HepG2 (cell line): ENCODE data around the gene FAM110A. TPM values are rescaled to one million over a fixed set of nuclear protein-coding genes. Genes with fewer than 3 reads are reported as not detected.

Source experiments
- EHMT2 ChIP-seq: fragments of 200-600 bp; sonication (generic); IDR thresholded peaks from 2 replicates; pipeline ENCODE4 v1.7.0; 2017; ENCODE audit warnings: antibody characterized with exemption, low read depth, low read length, borderline replicate concordance
- KAT2B ChIP-seq: fragments of 150-350 bp; IDR thresholded peaks from 2 replicates; pipeline ENCODE4 v1.6.1; 2014; ENCODE audit warnings: low read depth, low read length, borderline replicate concordance
- NFAT5 ChIP-seq: sonication (generic); formaldehyde crosslinking; IDR thresholded peaks from 2 replicates; pipeline ENCODE4 v1.4.0; 2020; ENCODE audit warnings: missing genetic modification reagents
- NR1H2 ChIP-seq: sonication (generic); formaldehyde crosslinking; IDR thresholded peaks from 2 replicates; pipeline ENCODE4 v1.8.1; 2022; ENCODE audit warnings: low read depth, missing genetic modification reagents, borderline replicate concordance
- PAWR ChIP-seq: sonication (generic); formaldehyde crosslinking; IDR thresholded peaks from 2 replicates; pipeline ENCODE4 v1.4.0; 2020; ENCODE audit warnings: missing genetic modification reagents, mild to moderate bottlenecking, borderline replicate concordance
- PPARG ChIP-seq: conservative IDR thresholded peaks from 2 replicates; pipeline ENCODE4 v1.6.1; 2016; ENCODE audit warnings: missing biosample characterization, missing genetic modification reagents
- SUZ12 ChIP-seq: fragments of 150-350 bp; IDR thresholded peaks from 2 replicates; pipeline ENCODE4 v1.6.1; 2014; ENCODE audit warnings: low read depth, low read length
- TSC22D2 ChIP-seq: sonication (generic); formaldehyde crosslinking; IDR thresholded peaks from 2 replicates; pipeline ENCODE4 v1.5.1; 2020; ENCODE audit warnings: missing genetic modification reagents, mild to moderate bottlenecking, borderline replicate concordance
- ZBTB25 ChIP-seq: IDR thresholded peaks from 2 replicates; pipeline ENCODE4 v1.6.1; 2018; ENCODE audit warnings: missing genetic modification reagents
- ZFP82 ChIP-seq: sonication (generic); formaldehyde crosslinking; IDR thresholded peaks from 2 replicates; pipeline ENCODE4 v1.5.1; 2020; ENCODE audit warnings: mild to moderate bottlenecking, missing genetic modification reagents, borderline replicate concordance
- ZMYM4 ChIP-seq: sonication (generic); formaldehyde crosslinking; IDR thresholded peaks from 2 replicates; pipeline ENCODE4 v1.8.1; 2023; ENCODE audit warnings: mild to moderate bottlenecking, missing genetic modification reagents
- ZNF17 ChIP-seq: sonication (generic); formaldehyde crosslinking; IDR thresholded peaks from 2 replicates; pipeline ENCODE4 v1.5.0; 2020; ENCODE audit warnings: mild to moderate bottlenecking, missing genetic modification reagents
- ZNF343 ChIP-seq: sonication (generic); formaldehyde crosslinking; IDR thresholded peaks from 2 replicates; pipeline ENCODE4 v1.4.0; 2020; ENCODE audit warnings: mild to moderate bottlenecking, missing genetic modification reagents
- ZNF503 ChIP-seq: sonication (generic); formaldehyde crosslinking; IDR thresholded peaks from 2 replicates; pipeline ENCODE4 v1.4.0; 2020; ENCODE audit warnings: missing genetic modification reagents
- ZNF703 ChIP-seq: sonication (generic); formaldehyde crosslinking; IDR thresholded peaks from 2 replicates; pipeline ENCODE4 v1.5.1; 2020; ENCODE audit warnings: missing genetic modification reagents, mild to moderate bottlenecking, moderate library complexity, borderline replicate concordance
- polyA plus RNA-seq, 8 experiments: library from polyadenylated mRNA; depleted of rRNA in 3 of 8; stranded (reverse) in 7 of 8; unstranded in 1 of 8; fragments of >200 nt; fragmentation: Illumina TruSeq in 4 of 8; extraction: Trizol in 4 of 8; gene quantifications; 2 replicates each; pipeline versions ENCODE4 v1.2.1 to v1.2.3, GENCODE V29; 2011 to 2016; ENCODE audit warnings: low read depth in 4 of 8, missing spikeins in 1 of 8, mixed read lengths in 1 of 8; ENCODE audit not compliant: insufficient read depth in 1 of 8
- total RNA-seq, 5 experiments: library from RNA; depleted of rRNA; stranded (reverse); fragments of >200 nt; fragmentation: Illumina TruSeq; extraction: Trizol; gene quantifications; 2 replicates each; pipeline ENCODE4 v1.2.3, GENCODE V29; 2016; ENCODE audit warnings: low read depth in 1 of 5
- TF ChIP-seq, protein P1 (sequence below), 2 experiments: sonication (generic) in 1 of 2; formaldehyde crosslinking in 1 of 2; IDR thresholded peaks; 2 replicates each; pipeline versions ENCODE4 v1.5.1 to v1.6.1; 2011 to 2020; ENCODE audit warnings: borderline replicate concordance in 1 of 2, low read depth in 1 of 2, low read length in 1 of 2, mild to moderate bottlenecking in 1 of 2, missing genetic modification reagents in 1 of 2, moderate library complexity in 1 of 2
- TF ChIP-seq, protein P2 (sequence below): sonication (generic); formaldehyde crosslinking; IDR thresholded peaks from 2 replicates; pipeline ENCODE4 v1.5.0; 2020; ENCODE audit warnings: missing genetic modification reagents, mild to moderate bottlenecking, borderline replicate concordance

Gene FAM110A
- total and polyA plus RNA-seq, 2 of the 13 experiments (the other 11 are each of a cell fraction or from before 2014, with no cell fraction given), result 1.9 TPM

GRCh38 chr20:833450-834150 lies at the start of gene FAM110A (continued):
- peak; percentile 95; the same call in 1 of the 2 replicates for TF ChIP-seq ZNF343 (CRISPR knock-in tag)
- TF ChIP-seq ZNF703, result no peak; the same call in 1 of the 2 replicates
- TF ChIP-seq EHMT2, result no peak
- peak; percentile 83; the same call in 1 of the 2 replicates for TF ChIP-seq ZMYM4 (CRISPR knock-in tag)
- peak; percentile 85; the same call in 1 of the 2 replicates for TF ChIP-seq PAWR (CRISPR knock-in tag)
- peak; percentile 50; the same call in 1 of the 2 replicates for TF ChIP-seq PPARG (CRISPR knock-in tag)
- TF ChIP-seq, protein P1, sequence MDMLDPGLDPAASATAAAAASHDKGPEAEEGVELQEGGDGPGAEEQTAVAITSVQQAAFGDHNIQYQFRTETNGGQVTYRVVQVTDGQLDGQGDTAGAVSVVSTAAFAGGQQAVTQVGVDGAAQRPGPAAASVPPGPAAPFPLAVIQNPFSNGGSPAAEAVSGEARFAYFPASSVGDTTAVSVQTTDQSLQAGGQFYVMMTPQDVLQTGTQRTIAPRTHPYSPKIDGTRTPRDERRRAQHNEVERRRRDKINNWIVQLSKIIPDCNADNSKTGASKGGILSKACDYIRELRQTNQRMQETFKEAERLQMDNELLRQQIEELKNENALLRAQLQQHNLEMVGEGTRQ (IDR thresholded peaks at IDR 0.05; ENCODE audit: low read depth, low read length), result no peak
- TF ChIP-seq, protein P1 (CRISPR knock-in tag; IDR thresholded peaks at IDR 0.05; ENCODE audit: borderline replicate concordance), result no peak
- TF ChIP-seq NR1H2 (CRISPR knock-in tag), result no peak
- no peak; the same call in 1 of the 2 replicates for TF ChIP-seq SUZ12
- TF ChIP-seq NFAT5 (CRISPR knock-in tag), result 0 out of 2 replicates have a peak, but pooled peaks have one; percentile 56
- TF ChIP-seq KAT2B, result no peak
- TF ChIP-seq ZNF17 (CRISPR knock-in tag), result no peak
- TF ChIP-seq TSC22D2 (CRISPR knock-in tag), result peak; percentile 31; the same call in 1 of the 2 replicates
- TF ChIP-seq ZNF503 (CRISPR knock-in tag), result no peak; the same call in 1 of the 2 replicates
- TF ChIP-seq ZBTB25 (CRISPR knock-in tag), result no peak
- no peak for TF ChIP-seq ZFP82
- TF ChIP-seq, protein P2, sequence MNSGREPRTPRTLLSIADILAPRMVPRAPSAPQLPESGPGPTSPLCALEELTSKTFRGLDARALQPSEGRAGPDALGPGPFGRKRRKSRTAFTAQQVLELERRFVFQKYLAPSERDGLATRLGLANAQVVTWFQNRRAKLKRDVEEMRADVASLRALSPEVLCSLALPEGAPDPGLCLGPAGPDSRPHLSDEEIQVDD (CRISPR knock-in tag), result no peak; the same call in 1 of the 2 replicates
